ENCODE measurements around the gene RHOG. TPM values are rescaled to one million over a fixed set of nuclear protein-coding genes. Genes with fewer than 3 reads are reported as not detected.

RHOG gene
- total and polyA plus RNA-seq, 9 of the 15 experiments (the other 6 are each of a cell fraction or from before 2014, with no cell fraction given): 22.6 to 162 (median 80.3) TPM

DNA sequence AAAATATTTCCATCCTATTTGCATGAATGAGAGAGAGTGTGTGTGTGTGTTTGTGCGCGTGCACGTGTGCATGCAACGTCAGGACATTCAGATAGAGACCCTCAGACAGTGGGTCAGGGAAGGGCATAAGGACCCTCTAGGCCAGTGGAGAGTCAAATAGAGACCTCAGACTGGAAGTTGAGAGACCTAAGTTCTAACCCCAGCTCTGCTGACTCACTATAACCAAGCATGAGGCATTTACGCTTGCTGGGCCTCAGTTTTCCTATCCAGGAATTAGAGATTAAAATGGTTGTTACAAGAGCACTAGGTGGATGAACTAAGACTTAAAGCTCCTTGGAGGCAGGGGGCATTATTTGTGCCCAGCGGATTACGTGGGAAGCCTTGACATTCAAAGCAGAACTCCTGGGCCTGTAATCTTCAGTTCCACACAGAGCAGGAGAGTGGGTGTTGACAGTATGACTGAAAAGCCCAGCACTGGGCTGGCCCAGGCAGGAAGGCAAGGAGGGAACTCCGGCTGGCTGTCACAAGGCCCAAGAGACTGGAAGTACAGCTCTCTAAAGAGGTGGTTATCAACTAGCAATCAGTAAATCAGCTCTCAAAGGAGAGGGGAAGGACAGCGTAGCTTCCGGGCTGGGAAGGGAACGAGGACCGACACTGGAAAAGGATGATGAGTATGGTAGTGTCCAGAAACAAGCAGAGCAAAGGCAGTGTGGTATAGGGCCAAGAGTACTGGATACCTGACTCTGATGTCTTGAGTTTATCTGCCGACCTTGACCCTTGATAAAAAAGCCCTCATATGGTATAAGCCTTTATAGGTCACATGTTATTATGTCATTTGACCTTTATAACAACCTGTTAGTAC, 9.2 kb downstream of the RHOG start (continued):
- TF ChIP-seq, protein P1, sequence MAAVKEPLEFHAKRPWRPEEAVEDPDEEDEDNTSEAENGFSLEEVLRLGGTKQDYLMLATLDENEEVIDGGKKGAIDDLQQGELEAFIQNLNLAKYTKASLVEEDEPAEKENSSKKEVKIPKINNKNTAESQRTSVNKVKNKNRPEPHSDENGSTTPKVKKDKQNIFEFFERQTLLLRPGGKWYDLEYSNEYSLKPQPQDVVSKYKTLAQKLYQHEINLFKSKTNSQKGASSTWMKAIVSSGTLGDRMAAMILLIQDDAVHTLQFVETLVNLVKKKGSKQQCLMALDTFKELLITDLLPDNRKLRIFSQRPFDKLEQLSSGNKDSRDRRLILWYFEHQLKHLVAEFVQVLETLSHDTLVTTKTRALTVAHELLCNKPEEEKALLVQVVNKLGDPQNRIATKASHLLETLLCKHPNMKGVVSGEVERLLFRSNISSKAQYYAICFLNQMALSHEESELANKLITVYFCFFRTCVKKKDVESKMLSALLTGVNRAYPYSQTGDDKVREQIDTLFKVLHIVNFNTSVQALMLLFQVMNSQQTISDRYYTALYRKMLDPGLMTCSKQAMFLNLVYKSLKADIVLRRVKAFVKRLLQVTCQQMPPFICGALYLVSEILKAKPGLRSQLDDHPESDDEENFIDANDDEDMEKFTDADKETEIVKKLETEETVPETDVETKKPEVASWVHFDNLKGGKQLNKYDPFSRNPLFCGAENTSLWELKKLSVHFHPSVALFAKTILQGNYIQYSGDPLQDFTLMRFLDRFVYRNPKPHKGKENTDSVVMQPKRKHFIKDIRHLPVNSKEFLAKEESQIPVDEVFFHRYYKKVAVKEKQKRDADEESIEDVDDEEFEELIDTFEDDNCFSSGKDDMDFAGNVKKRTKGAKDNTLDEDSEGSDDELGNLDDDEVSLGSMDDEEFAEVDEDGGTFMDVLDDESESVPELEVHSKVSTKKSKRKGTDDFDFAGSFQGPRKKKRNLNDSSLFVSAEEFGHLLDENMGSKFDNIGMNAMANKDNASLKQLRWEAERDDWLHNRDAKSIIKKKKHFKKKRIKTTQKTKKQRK (IDR thresholded peaks at IDR 0.05; ENCODE audit: borderline replicate concordance, low read depth, low read length): no peak
- TF ChIP-seq RBM34 (IDR thresholded peaks at IDR 0.05; ENCODE audit: borderline replicate concordance, insufficient read depth, low read length): no peak
- no peak for TF ChIP-seq SRSF3 (IDR thresholded peaks at IDR 0.05; ENCODE audit: insufficient read depth, low read length)
- TF ChIP-seq ZFP36 (IDR thresholded peaks at IDR 0.05; ENCODE audit: low read depth, low read length, partially characterized antibody): peak; percentile 2
- TF ChIP-seq, protein P2, sequence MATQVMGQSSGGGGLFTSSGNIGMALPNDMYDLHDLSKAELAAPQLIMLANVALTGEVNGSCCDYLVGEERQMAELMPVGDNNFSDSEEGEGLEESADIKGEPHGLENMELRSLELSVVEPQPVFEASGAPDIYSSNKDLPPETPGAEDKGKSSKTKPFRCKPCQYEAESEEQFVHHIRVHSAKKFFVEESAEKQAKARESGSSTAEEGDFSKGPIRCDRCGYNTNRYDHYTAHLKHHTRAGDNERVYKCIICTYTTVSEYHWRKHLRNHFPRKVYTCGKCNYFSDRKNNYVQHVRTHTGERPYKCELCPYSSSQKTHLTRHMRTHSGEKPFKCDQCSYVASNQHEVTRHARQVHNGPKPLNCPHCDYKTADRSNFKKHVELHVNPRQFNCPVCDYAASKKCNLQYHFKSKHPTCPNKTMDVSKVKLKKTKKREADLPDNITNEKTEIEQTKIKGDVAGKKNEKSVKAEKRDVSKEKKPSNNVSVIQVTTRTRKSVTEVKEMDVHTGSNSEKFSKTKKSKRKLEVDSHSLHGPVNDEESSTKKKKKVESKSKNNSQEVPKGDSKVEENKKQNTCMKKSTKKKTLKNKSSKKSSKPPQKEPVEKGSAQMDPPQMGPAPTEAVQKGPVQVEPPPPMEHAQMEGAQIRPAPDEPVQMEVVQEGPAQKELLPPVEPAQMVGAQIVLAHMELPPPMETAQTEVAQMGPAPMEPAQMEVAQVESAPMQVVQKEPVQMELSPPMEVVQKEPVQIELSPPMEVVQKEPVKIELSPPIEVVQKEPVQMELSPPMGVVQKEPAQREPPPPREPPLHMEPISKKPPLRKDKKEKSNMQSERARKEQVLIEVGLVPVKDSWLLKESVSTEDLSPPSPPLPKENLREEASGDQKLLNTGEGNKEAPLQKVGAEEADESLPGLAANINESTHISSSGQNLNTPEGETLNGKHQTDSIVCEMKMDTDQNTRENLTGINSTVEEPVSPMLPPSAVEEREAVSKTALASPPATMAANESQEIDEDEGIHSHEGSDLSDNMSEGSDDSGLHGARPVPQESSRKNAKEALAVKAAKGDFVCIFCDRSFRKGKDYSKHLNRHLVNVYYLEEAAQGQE (IDR thresholded peaks at IDR 0.05; ENCODE audit: borderline replicate concordance): no peak; the same call in 1 of the 2 replicates
- TF ChIP-seq, protein P2 (CRISPR knock-in tag; IDR thresholded peaks at IDR 0.05; ENCODE audit: low read depth): no peak
- TF ChIP-seq SPI1 (IDR thresholded peaks at IDR 0.05; ENCODE audit: borderline replicate concordance, low read depth, low read length): peak; percentile 46; the same call in 1 of the 2 replicates
- no peak for TF ChIP-seq SAFB2 (IDR thresholded peaks at IDR 0.05; ENCODE audit: borderline replicate concordance, low read depth, low read length, severe bottlenecking)
- no peak for TF ChIP-seq ZNF778 (CRISPR knock-in tag; IDR thresholded peaks at IDR 0.05)
- TF ChIP-seq SREBF2 (CRISPR knock-in tag; IDR thresholded peaks at IDR 0.05): no peak
- TF ChIP-seq NFYB (IDR thresholded peaks at IDR 0.05; ENCODE audit: extremely low read depth, insufficient read length): no peak
- TF ChIP-seq ZNF695 (CRISPR knock-in tag; IDR thresholded peaks at IDR 0.05): no peak

Data from K562 (cell line).